ENCODE measurements around the gene PHF14. TPM values are rescaled to one million over a fixed set of nuclear protein-coding genes. Genes with fewer than 3 reads are reported as not detected.

Gene PHF14
- total RNA-seq, 2 donors from 2014 or later: 25.1 to 25.7 TPM

DNA sequence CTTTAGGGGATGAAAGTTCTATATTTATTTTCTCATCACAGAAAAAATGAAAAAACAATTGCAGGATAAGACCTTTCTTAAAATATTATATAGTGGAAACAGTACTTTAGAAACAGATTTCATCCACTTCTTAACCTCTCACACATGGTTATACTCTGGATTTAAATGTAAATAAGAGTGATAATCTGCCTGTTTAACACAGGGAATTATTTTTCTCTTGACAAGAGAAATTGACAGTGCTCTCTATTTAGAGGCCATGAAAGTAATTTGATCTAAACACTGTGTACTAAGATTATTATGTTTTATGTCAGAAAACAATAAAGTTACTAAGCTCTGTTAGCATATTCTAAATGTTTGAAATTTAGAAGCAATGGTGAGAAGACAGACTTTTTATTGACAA, 88.4 kb downstream of the PHF14 start:
- no peaks in the 10 kb centered on the region for H3K9me3 ChIP-seq
- no peaks in the 10 kb centered on the region for H3K4me1 ChIP-seq (replicated peaks)
- no peaks in the 10 kb centered on the region for H3K27me3 ChIP-seq (replicated peaks; ENCODE audit: insufficient read depth)
- intact Hi-C loops (cut with DNase I): no loop called here
- no peak overlapping the region for H3K4me3 ChIP-seq
- no peak for TF ChIP-seq CTCF (IDR thresholded peaks at IDR 0.05)
- no peak for TF ChIP-seq POLR2AphosphoS5 (IDR thresholded peaks at IDR 0.05)
- TF ChIP-seq POLR2A (IDR thresholded peaks at IDR 0.05): no peak
- no peak for DNase-seq (ENCODE audit: low spot score)
- H3K27ac ChIP-seq: no peak overlapping the region
- no peaks in the 10 kb centered on the region for H3K36me3 ChIP-seq

DNA sequence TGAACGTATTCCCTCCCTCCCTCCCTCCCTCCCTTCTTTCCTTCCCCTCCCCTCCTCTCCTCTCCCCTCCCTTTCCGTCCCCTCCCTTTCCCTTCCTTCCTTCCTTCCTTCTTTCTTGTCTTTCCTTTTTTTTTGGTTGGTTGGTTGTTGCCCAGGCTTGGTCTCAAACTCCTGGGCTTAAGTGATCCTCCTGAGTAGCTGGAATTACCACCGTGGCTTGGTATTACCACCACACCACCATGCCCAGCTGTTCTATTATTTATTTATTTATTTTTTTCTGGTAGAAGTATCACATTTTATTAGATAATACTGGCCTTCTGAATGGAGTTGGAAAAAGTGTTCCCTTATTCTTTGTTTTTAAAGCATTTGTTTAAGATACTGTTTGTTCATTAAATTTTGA, 95.9 kb downstream of the PHF14 start:
- H3K4me3 ChIP-seq: no peak overlapping the region

DNA sequence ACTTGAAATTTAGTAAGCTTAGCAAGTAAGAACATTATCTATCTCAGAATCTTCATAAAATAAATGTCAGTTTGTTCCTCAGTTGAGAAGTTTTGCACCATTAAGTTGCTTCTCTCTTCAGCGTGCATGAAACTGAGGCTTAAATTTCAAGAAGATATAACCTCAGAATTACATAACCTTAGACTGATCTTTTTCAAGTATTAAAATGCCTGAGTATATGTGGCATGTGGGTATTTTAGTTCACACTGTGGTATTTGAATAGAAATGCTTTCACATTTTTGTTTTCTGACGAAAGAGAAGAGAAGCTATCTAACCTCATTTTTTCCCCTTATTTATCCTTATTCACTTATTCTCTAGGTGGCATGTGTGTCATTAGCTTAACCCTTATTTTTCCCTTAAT, 104.1 kb downstream of the PHF14 start:
- Histone ChIP-seq H3K27me3 (replicated peaks; ENCODE audit: insufficient read depth) (no peaks in the 10 kb centered on the region), H3K36me3 (no peaks in the 10 kb centered on the region), H3K4me3 (no peak overlapping the region), H3K9me3 (no peaks in the 10 kb centered on the region), H3K4me1 (replicated peaks) (no peaks in the 10 kb centered on the region), H3K27ac (no peak overlapping the region)
- DNase-seq (ENCODE audit: low spot score): no peak
- TF ChIP-seq POLR2AphosphoS5 (IDR thresholded peaks at IDR 0.05) (no peak), CTCF (IDR thresholded peaks at IDR 0.05) (no peak)
- intact Hi-C loops (cut with DNase I): no loop called here
- 77% methylated on average over 2 of the region's 2 CpGs for WGBS

More for the DNA sequence above, 95.9 kb downstream of the PHF14 start:
- H3K36me3 ChIP-seq: no peaks in the 10 kb centered on the region
- no peaks in the 10 kb centered on the region for H3K4me1 ChIP-seq (replicated peaks)
- 86% methylated on average over 3 of the region's 3 CpGs for WGBS
- TF ChIP-seq POLR2A (IDR thresholded peaks at IDR 0.05) (no peak), POLR2AphosphoS5 (IDR thresholded peaks at IDR 0.05) (no peak), CTCF (IDR thresholded peaks at IDR 0.05) (no peak)
- H3K27me3 ChIP-seq (replicated peaks; ENCODE audit: insufficient read depth): no peaks in the 10 kb centered on the region
- H3K27ac ChIP-seq: no peak overlapping the region
- intact Hi-C loops (cut with DNase I): no loop called here
- no peaks in the 10 kb centered on the region for H3K9me3 ChIP-seq
- no peak for DNase-seq (ENCODE audit: low spot score)

DNA sequence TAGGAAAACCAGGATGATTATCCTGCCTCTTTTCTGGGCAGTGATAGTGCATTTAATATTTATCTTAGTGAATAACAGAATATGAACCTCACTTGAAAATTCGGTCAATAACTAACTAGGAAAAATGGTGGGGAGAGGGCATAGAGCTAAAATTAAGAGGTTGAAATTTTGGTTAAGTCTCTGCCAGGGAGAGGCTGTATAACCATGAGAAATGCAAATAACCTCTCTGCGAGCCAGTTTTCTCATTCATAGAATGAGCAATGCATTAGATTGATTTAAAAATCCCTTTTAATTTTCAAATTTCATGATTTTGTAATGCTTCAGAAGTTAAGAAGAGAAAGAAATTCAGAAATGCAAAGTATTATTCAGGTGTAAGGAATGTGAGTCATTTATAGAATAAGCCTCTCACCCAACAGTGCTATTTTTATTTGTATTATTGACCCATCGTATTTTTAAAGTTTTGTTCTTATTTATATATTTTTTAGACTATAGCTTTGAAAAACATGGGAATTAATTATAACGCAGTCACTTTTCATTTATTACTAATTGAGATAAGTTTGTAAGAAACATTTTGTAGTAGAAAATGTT, 104.7 kb downstream of the PHF14 start:
- H3K36me3 ChIP-seq: no peaks in the 10 kb centered on the region
- DNase-seq (ENCODE audit: low spot score): no peak
- H3K9me3 ChIP-seq: no peaks in the 10 kb centered on the region
- H3K4me1 ChIP-seq (replicated peaks): no peaks in the 10 kb centered on the region
- 94% methylated on average over 4 of the region's 4 CpGs for WGBS
- intact Hi-C loops (cut with DNase I): no loop called here
- H3K27ac ChIP-seq: no peak overlapping the region
- H3K4me3 ChIP-seq: no peak overlapping the region
- TF ChIP-seq POLR2A (IDR thresholded peaks at IDR 0.05): no peak
- TF ChIP-seq POLR2AphosphoS5 (IDR thresholded peaks at IDR 0.05): no peak
- no peak for TF ChIP-seq CTCF (IDR thresholded peaks at IDR 0.05)
- no peaks in the 10 kb centered on the region for H3K27me3 ChIP-seq (replicated peaks; ENCODE audit: insufficient read depth)

DNA sequence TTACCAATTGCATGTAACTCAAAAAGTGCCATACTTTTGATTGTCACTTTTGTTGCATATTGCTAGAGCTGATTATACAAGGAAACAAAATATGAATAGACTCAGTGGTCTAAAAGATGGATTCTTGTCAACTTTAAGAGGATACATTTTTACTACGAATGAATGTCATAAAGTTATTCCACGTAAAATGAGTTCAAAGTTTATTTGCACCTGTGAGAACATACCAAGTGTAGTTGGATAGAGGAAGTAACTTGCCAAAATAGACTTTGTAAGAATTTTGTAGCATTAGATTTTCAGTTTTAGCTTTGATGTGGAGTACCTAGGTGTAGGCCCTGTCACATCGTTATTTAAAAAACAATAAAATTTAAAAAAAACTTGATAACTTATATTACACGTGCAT, 106.2 kb downstream of the PHF14 start:
- Histone ChIP-seq H3K4me1 (replicated peaks) (no peaks in the 10 kb centered on the region), H3K9me3 (no peaks in the 10 kb centered on the region), H3K36me3 (no peaks in the 10 kb centered on the region), H3K27ac (no peak overlapping the region), H3K4me3 (no peak overlapping the region), H3K27me3 (replicated peaks; ENCODE audit: insufficient read depth) (no peaks in the 10 kb centered on the region)
- WGBS: 89% methylated on average over 4 of the region's 4 CpGs
- intact Hi-C loops (cut with DNase I): no loop called here
- DNase-seq (ENCODE audit: low spot score): no peak
- no peak for TF ChIP-seq CTCF (IDR thresholded peaks at IDR 0.05)
- TF ChIP-seq POLR2AphosphoS5 (IDR thresholded peaks at IDR 0.05): no peak
- TF ChIP-seq POLR2A (IDR thresholded peaks at IDR 0.05): no peak
